Ovary (tissue), 3 donors: ENCODE measurements around the gene MPP2.

Experiments
- EP300 ChIP-seq: sonication (generic); formaldehyde crosslinking; IDR thresholded peaks from one replicate; pipeline ENCODE4 v1.6.1; 2017; ENCODE audit warnings: antibody characterized with exemption
- POLR2A ChIP-seq: fragments of 450-650 bp; IDR thresholded peaks from one replicate; pipeline ENCODE4 v1.6.1; 2017; ENCODE audit warnings: antibody characterized with exemption, mild to moderate bottlenecking, moderate library complexity
- TF ChIP-seq, protein P1 (sequence below), 3 donors: fragments of 450-650 bp in 2 of 3; fragments of 200-600 bp in 1 of 3; IDR thresholded peaks; one replicate each; pipeline versions ENCODE4 v1.5.1 to v1.8.0; 2016 to 2022; ENCODE audit warnings: antibody characterized with exemption in 3 of 3, mild to moderate bottlenecking in 1 of 3
- donor health status: DM: no; HTN: no; CAD: no.

DNA sequence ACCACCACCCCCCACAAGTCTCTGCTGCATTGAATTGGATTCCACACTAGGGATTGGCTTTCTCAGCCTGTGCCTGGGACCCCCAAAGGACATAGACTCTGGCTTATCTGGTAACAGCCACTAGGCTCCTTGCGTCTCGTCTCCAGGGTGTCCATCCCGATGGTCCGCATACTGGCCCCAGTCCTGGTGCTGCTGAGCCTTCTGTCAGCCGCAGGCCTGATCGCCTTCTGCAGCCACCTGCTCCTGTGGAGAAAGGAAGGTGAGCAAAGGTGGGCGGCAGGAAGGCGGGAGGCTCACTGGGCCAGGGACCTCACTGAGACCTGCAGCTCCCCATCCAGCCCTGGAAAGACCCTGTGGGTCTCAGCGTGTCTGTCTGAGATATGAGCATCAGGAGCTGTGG lies 52.3 kb downstream of the MPP2 start:
- TF ChIP-seq, protein P1, sequence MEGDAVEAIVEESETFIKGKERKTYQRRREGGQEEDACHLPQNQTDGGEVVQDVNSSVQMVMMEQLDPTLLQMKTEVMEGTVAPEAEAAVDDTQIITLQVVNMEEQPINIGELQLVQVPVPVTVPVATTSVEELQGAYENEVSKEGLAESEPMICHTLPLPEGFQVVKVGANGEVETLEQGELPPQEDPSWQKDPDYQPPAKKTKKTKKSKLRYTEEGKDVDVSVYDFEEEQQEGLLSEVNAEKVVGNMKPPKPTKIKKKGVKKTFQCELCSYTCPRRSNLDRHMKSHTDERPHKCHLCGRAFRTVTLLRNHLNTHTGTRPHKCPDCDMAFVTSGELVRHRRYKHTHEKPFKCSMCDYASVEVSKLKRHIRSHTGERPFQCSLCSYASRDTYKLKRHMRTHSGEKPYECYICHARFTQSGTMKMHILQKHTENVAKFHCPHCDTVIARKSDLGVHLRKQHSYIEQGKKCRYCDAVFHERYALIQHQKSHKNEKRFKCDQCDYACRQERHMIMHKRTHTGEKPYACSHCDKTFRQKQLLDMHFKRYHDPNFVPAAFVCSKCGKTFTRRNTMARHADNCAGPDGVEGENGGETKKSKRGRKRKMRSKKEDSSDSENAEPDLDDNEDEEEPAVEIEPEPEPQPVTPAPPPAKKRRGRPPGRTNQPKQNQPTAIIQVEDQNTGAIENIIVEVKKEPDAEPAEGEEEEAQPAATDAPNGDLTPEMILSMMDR (IDR thresholded peaks at IDR 0.05): no peak
- TF ChIP-seq POLR2A: no peak
- no peak for TF ChIP-seq EP300
